ENCODE measurements around the gene MBNL2.

MBNL2 gene

DNA sequence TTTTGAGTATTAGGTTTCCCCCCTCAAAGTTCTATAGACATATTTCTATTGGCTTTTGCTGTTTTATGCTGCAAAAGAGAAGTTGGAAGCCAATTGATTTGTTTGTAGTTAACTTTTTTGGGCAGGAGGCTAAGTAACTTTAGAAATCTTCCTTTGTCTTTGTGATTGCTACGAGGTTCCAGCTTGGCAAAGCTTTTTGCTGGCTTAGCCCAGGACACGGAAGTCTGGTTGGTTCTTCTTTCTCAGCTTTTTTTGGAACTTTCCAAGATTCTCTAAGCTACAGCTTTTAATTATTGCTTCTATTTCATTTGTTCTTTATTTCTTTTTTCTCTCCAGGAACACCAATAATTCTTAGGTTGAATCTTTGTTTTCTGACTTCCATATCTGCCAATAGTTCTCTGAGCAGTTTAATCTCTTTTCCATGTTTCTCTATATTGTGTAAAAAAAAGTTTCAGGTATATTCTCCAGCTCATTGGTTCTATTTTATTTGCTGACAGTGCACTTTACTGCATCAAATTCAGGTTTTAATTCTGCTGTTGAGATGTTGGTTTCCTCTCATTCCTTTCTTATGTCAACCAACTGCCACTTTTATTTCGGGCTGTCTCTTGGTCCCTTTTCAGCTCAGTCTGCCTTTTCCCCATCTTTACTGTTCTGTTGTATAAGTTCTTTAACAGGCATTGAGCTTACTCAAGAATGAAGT, 27.8 kb downstream of the MBNL2 start:
- DNase-seq (ENCODE audit: insufficient read length, low spot score) = no peak

DNA sequence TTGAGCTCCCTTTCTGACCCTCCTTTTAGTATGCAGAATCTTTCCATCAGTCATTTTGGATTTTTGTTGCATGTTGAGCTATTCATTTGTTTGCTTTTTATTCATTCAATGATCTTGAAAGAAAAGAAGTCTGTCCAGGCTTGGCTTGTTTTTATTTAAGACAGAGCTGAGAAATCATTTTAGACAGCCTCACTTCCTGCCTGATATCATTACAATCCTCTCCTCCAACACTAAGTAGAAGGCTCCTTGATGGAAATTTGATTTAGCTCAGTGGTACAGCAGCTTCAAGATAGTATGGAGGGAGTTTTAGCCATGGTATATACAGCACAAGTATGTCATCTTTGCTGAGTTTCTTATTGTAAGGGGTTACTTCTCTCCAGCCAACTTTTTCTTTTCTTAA, 28.4 kb downstream of the MBNL2 start:
- FAIRE-seq (peak; percentile 61), DNase-seq (ENCODE audit: insufficient read length, low spot score) (no peak)

More for the DNA sequence above, 27.8 kb downstream of the MBNL2 start:
- FAIRE-seq = no peak

DNA sequence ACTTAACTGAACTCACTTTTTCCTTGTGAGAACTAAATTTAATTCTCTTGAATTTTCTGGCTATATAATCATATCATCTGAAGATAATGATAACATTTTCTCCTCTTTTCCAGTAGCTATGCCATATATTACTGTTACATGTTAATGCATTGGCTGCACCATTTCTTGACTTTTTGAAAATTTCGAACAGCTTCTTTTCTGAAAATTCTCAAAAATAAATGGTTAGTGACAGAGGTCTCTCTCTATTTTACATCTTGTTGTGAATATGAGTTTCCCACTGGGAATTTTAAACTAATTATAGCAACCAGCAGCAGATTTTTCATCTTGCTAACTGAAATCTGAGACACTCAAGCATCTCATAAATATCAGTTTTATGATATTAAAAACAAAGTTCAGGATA, 30.6 kb downstream of the MBNL2 start:
- FAIRE-seq (no peak), DNase-seq (ENCODE audit: insufficient read length, low spot score) (no peak)

DNA sequence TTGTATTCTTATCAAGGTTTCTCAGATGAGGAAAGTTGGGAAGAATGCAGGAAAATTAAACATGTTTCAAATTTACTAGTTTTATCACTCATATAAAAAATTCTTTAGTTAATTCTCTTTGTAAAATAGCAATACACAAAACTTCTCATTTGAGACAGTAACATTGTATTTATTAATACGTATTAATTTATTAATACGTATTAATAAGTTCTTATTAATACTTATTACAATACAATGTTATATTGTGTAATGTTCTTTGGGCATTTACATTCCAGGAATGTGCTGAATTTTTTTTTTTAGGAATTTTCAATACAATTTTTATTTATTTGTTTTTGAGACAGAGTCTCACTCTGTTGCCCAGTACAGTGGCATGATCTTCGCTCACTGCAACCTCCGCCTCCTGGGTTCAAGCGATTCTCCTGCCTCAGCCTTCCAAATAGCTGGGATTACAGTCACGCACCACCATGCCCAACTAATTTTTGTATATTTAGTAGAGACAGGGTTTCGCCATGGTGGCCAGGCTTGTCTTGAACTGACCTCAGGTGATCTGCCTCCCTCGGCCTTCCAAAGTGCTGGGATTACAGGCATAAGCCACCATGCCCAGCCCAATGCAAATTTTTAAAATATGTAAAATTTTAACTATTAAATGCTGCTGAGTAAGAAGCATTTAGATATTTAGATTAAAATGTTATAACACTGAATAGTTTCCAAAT, 31.6 kb downstream of the MBNL2 start:
- DNase-seq (ENCODE audit: insufficient read length, low spot score) (no peak), FAIRE-seq (no peak)

DNA sequence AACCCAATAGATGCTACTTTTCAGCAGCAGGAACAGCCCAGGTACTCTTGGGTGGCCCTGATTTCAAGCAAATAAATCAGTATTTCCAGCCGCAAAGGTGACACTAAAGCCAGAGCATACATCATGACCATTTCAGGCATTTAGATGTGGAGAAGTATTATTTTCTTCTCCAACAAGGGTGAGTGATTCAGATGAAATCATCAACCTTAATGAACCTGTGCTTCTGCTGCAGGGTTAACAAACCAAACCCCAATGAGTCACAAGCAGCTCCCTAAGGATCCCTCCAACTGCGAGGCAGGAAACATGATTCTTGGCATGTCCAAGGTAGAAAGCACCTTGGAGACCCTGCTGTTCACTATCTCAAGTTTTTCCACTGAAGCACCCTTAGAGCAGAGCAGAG, 32.7 kb downstream of the MBNL2 start:
- FAIRE-seq (peak; percentile 8), DNase-seq (ENCODE audit: insufficient read length, low spot score) (no peak)

DNA sequence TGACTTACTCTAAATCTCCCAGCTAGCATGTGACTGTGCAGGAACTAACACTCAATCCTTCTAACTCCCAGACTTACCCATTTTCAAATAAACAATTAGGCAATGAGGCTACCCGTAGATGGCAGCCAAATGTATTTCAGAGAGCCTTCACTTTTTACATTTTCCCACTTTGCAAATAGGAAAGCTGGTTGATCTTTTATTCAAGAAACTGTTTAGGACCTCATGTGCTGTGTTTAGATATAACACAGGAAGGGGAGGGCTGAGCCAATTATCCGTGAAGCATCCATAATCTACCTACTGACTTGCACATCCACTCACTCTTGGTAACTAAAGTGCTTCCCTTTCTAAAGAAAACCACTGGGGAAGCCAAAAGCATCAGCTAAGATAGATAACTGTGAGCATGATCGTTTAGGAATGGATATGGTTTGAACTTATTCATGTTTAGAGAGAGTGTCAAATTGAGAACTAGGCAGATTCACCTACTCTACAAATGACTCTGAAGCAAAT, 33.4 kb downstream of the MBNL2 start:
- DNase-seq (ENCODE audit: insufficient read length, low spot score) (no peak), FAIRE-seq (no peak)

DNA sequence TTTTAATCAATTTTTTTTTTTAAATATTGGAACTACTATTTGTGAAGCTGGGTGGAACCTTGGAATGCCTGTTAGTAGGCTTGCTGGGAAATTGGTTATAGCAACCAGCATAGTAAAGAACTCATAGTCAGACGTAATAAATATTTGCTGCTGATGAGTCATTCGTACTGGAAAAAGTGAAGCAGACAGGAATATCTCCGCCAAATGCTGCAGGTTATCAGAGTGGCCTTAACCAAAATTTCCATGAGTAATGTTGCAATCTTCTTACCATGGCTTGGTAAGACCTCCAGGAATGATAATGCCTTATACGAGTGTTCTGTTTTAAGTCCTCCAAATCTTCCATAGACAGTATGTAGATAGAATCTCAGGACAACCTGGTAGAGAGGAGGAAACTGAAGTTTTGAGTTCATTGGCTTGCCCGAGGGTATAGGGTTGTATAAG, 34.2 kb downstream of the MBNL2 start:
- DNase-seq (ENCODE audit: insufficient read length, low spot score) (no peak), FAIRE-seq (no peak)

- FAIRE-seq = no peak
- no peak for DNase-seq (ENCODE audit: insufficient read length, low spot score)
Measured at GRCh38 chr13:97257228-97257755, 35.2 kb downstream of the MBNL2 start.

- peak; percentile 51 for FAIRE-seq
- DNase-seq (ENCODE audit: insufficient read length, low spot score) = peak; percentile 28
Measured at GRCh38 chr13:97257800-97258799, 36.0 kb downstream of the MBNL2 start.

- DNase-seq (ENCODE audit: insufficient read length, low spot score) (no peak), FAIRE-seq (no peak)
Measured at GRCh38 chr13:97258801-97259200, 36.7 kb downstream of the MBNL2 start.

DNA sequence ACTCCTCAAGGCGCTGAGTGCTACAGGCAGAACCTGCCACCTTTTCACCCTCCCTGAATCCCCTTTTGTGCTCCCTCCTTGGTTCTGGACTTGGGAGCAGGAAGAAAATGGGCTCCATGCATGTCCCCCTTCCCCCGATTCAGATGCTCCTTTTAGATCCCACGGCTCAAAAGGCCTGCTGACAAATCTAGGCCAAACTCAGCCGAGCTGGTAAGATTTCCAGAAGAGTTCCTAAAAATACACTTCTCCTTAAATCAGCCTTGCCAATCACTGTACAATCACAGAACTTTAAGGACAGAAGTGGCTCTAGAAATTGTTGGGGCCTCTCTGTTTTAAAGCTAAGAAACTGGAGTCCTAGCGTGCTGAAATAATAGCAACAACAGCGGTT, 37.3 kb downstream of the MBNL2 start:
- no peak for DNase-seq (ENCODE audit: insufficient read length, low spot score)
- FAIRE-seq = no peak

- DNase-seq (ENCODE audit: insufficient read length, low spot score) (no peak), FAIRE-seq (no peak)
Measured at GRCh38 chr13:97259798-97260714, 37.9 kb downstream of the MBNL2 start.

- DNase-seq (ENCODE audit: insufficient read length, low spot score) (peak; percentile 45), FAIRE-seq (peak; percentile 89)
Measured at GRCh38 chr13:97261254-97262005, 39.3 kb downstream of the MBNL2 start.

- no peak for FAIRE-seq
- no peak for DNase-seq (ENCODE audit: insufficient read length, low spot score)
Measured at GRCh38 chr13:97262058-97262457, 39.9 kb downstream of the MBNL2 start.

GRCh38 chr13:97263160-97263559, 41.0 kb downstream of the MBNL2 start:
- FAIRE-seq = no peak
- no peak for DNase-seq (ENCODE audit: insufficient read length, low spot score)

DNA sequence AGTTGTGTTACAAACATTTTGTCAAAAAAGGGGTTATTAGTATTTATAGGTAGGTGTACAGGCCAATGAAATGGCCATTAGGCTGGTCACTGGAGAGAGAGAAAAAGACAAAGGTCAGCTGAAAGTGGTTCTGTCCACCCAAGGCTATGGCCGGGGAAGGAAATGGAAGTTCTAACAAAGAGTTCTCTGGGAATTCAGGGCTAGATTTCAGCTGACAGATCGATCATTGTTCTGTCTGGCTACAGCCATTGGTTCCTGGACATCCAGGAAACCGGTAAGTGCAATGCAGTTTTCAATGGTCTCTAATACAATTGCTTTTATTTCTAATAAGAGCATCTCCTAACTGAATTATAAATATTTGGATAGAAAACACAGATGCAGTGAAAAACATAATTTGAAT, 42.5 kb downstream of the MBNL2 start:
- FAIRE-seq (no peak), DNase-seq (ENCODE audit: insufficient read length, low spot score) (no peak)

DNA sequence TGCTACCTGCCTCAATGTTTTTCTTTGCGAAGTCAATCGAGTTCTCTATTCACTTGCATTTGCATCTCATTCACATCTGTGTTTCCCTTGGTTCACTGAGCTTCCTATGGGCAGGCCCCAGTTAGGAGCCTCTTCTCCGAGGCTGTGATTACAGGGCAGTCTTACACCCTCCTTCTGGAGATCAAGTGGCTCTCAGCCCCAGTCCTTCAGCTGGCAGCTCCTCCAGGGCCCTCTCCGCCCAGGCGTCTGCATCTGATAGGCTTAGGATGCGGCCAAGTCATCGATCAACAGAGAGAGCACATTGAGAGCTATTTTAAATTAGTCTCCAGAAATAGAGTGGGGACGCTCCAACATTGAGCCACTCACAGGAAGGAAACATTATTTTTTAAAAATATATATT, 44.2 kb downstream of the MBNL2 start:
- DNase-seq (ENCODE audit: insufficient read length, low spot score) (no peak), FAIRE-seq (no peak)

DNA sequence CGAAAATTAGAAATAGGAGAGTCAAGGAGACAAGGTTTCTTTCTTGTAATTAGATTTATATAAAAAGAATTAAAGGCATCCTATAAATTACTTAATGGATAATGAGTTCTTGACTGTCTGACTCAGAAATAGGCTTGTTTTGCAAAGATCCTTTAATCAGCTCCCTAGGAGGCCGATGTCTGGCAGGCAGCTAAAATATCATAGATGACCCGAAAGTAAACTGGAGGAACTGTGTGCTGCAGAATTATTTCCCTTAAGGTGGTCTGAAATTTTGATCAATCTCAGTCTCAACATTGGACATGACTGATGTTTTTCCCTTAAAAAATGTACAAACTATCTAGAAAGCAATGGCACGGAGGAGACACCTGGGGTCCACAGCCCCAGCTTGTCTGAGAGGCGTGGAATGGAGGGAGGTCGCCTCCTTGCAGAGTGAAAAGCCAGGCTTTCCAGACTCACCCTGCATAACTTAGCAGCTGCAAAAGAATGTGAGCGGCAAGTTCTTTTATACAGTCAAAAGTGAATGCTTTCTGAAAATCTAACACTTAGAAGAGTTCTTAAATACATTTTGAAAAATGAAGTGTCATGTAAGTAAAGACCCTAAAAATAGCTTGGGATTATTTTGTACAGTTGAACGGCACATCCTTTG, 44.8 kb downstream of the MBNL2 start:
- FAIRE-seq (no peak), DNase-seq (ENCODE audit: insufficient read length, low spot score) (no peak)

Data from GM19239 (cell line).